HCEC 1CT (cell line): ENCODE results near the gene RFX8.
"Not testable (repeated sequence)": the region's sequence is repeated elsewhere in the genome, so short reads cannot be mapped to it uniquely, and the experiment has no call there.

Experiments
- DNase-seq: peaks from one replicate; pipeline ENCODE4 v3.0.0-alpha.2; 2017

RFX8 gene

GRCh38 chr2:101474731-101475384 lies at the start of gene RFX8:
RFX8 (minus strand) TSS chr2:101475112; CDS start chr2:101466848, 8,264 bp downstream.
- peak; percentile 4 for DNase-seq

- no peak for DNase-seq
Observed at GRCh38 chr2:101521487-101521886, 46.6 kb upstream of the RFX8 start.

GRCh38 chr2:101520246-101520645 lies 45.3 kb upstream of the RFX8 start:
- peak; percentile 74 for DNase-seq

GRCh38 chr2:101518578-101519492 lies 43.9 kb upstream of the RFX8 start:
- peak; percentile 77 for DNase-seq

- DNase-seq, result peak; percentile 83
Observed at GRCh38 chr2:101517758-101518271, 42.9 kb upstream of the RFX8 start.

- DNase-seq, result peak; percentile 99
Observed at GRCh38 chr2:101516823-101517690, 42.1 kb upstream of the RFX8 start.

- DNase-seq, result no peak
Observed at GRCh38 chr2:101516349-101516748, 41.4 kb upstream of the RFX8 start.

- peak; percentile 79 for DNase-seq
Observed at GRCh38 chr2:101515477-101515876, 40.6 kb upstream of the RFX8 start.

GRCh38 chr2:101512993-101513392 lies 38.1 kb upstream of the RFX8 start:
- no peak for DNase-seq

GRCh38 chr2:101511381-101511780 lies 36.5 kb upstream of the RFX8 start:
- DNase-seq, result no peak

GRCh38 chr2:101509499-101510284 lies 34.8 kb upstream of the RFX8 start:
- no peak for DNase-seq

GRCh38 chr2:101508636-101509035 lies 33.7 kb upstream of the RFX8 start:
- no peak for DNase-seq

- not testable (repeated sequence) for DNase-seq
Observed at GRCh38 chr2:101505276-101505675, 30.4 kb upstream of the RFX8 start.

GRCh38 chr2:101504744-101505143 lies 29.8 kb upstream of the RFX8 start:
- not testable (repeated sequence) for DNase-seq

GRCh38 chr2:101502095-101502494 lies 27.2 kb upstream of the RFX8 start:
- no peak for DNase-seq

GRCh38 chr2:101501443-101501842 lies 26.5 kb upstream of the RFX8 start:
- peak; percentile 24 for DNase-seq

- DNase-seq, result peak; percentile 70
Observed at GRCh38 chr2:101500860-101501259, 25.9 kb upstream of the RFX8 start.

GRCh38 chr2:101500180-101500579 lies 25.3 kb upstream of the RFX8 start:
- no peak for DNase-seq

GRCh38 chr2:101496279-101496678 lies 21.4 kb upstream of the RFX8 start:
- no peak for DNase-seq

GRCh38 chr2:101492936-101493473 lies 18.1 kb upstream of the RFX8 start:
- DNase-seq, result no peak

- no peak for DNase-seq
Observed at GRCh38 chr2:101486994-101487393, 12.1 kb upstream of the RFX8 start.

- no peak for DNase-seq
Observed at GRCh38 chr2:101486258-101486701, 11.4 kb upstream of the RFX8 start.
